Femur (tissue), 1 donor: ENCODE results near the gene DENR.
"Not testable (repeated sequence)": the region's sequence is repeated elsewhere in the genome, so short reads cannot be mapped to it uniquely, and the experiment has no call there.

Source experiments
- DNase-seq: peaks from one replicate; pipeline ENCODE4 v3.0.0-alpha.2; 2017

The DENR gene, protein sequence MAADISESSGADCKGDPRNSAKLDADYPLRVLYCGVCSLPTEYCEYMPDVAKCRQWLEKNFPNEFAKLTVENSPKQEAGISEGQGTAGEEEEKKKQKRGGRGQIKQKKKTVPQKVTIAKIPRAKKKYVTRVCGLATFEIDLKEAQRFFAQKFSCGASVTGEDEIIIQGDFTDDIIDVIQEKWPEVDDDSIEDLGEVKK

DNA sequence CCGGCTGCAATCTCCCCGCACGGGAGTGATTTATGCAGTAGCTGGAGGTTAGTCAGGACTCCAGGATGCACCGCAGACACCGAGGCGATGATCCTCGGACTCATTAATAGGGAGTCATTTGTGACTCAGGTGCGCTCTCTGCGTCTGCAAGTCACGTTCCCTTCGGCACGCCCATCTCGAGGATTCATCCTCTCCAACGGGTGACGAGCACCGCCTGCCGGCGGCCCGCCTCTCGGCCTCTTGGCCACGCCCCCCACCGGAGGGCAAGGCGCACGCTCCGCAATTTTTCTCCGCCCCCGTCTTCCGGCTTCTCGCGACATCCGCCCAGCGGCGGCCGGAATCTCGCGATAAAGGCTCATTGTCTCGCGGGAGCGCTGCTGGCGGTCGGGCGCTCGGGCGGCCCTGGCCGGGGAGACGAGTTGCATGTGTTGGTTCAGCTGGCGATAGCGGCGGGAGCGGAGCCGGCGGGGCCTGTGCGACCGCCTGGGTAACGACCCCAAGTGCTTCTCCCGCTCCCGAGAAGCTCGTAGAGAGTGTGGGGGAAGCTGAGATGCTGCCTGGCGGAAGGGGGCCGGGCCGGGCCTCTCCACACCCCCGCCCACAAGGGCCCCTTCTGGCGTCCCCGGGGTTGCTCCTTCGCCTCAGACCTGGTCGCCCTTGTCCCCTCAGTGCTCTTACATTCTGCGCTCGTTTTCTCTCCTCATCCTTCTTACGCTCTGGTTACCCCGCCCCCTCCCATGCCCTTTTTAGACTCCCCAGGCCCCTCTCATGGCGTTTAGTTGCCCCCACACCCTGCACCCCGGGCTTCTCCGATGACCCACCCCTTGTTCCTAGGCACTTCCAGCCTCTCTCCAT, at the start of gene DENR:
DENR (plus strand) TSS at position 361 of the 855 bp plus-strand sequence. CDS start 878 bp downstream, outside the sequence.
- peak; percentile 99 for DNase-seq

DNA sequence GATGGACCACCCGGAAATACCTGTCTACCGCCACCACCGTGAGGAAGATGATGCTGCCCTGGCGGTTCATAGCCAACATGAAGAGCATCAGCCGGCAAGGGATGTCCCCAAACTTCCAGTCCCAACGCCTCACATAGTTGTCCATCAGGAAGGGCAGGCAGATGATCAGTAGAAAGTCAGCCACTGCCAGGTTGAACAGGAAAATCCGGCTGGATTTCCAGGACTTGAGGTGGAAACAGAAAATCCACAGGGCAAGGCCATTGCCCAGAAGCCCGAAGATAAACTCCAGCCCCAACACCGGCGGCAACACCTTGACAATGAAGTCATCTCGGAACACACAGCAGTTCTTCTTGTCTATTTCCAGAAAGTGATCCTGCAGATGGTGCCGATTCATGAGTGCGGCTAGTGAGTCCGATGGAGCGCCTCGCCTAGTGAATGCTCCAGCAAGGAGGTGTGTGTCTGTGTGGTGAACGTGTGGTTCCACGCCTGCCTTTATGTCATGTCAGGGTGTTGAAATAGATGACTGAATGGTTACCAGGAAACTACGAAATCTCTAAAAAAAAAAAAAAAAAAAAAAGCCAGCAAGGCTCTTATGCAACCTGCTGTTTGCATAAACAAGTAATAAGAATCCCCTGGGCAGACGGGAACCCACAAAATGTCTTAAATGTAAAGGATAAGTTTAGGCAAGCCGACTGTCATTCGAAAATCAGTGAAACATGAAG, 49.6 kb upstream of the DENR start, which contains the start of gene HCAR2:
HCAR2 (minus strand) TSS at position 468 of the 722 bp plus-strand sequence; CDS start at position 394, 74 bp downstream.
- peak; percentile 24 for DNase-seq

DNA sequence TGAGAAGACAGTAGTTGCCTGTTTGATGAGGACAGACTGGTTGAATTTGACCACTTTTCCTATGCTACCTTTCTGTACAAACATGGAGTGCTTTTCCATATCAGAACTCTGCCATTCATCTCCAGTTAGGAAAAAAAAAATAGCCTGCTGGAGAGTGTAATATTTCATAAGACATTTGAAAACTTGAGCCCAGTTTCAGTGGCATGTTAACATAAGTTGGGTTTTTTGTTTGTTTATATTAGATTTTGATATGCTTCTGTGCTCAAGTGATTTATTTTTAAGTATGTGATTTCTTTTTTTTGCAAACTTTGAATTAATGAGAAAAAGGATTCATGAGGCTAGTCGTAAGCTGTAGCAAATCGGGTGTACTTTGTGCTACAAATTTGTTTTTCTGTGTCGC, 48.8 kb upstream of the DENR start:
- not testable (repeated sequence) for DNase-seq

DNA sequence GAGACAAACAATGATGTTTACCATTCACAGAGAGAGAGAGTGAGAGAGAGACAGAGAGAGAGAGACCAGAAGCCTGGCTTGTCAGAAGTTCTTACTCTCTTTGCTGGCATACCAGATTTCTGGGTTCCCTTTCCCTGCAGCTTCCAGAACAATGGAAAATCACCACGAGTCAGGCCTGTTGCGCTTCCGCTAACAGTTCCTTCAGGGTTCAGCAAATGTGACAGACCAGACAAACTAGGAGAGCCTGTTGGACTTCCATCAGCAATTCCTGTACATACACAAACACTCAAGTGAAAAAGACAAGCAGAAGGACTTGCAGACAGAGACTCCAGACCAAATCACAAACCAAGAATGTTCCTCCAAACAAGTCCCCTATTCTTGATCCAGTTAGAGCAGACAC, 43.3 kb upstream of the DENR start:
- DNase-seq = not testable (repeated sequence)

DNA sequence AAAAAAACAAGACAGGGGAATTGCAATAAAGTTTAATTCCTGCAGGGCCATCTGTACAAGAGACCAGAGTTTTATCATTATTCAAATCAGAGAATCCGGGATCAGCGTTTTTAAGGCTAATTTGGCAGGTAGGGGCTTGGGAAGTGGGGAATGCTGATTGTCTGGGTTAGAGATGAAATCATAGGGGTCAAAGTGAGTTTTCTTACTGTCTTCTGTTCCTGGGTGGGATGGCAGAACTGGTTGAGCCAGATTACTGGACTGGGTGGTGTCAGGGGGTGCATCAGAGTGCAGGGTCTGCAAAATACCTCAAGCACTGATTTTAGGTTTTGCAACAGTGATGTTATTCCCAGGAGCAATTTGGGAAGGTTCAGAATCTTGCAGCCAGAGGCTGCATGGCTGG, 42.3 kb upstream of the DENR start:
- not testable (repeated sequence) for DNase-seq

DNA sequence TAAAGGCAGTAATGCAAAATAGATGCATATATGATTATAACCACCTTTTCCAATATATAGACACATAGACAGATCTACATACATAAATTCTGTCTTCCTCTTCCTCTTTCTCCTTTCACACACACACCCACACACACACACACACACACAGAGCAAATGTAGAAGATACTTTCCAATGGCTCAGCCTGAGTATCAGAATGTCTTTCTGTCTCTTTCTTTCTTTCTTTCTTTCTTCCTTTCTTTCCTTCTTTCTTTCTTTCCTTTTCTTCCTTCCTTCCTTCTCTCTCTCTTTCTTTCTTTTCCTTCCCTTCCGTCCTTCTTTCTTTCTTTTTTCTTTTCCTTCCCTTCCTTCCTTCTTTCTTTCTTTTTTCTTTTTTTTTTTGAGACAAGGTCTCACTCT, 41.4 kb upstream of the DENR start:
- DNase-seq = not testable (repeated sequence)

DNA sequence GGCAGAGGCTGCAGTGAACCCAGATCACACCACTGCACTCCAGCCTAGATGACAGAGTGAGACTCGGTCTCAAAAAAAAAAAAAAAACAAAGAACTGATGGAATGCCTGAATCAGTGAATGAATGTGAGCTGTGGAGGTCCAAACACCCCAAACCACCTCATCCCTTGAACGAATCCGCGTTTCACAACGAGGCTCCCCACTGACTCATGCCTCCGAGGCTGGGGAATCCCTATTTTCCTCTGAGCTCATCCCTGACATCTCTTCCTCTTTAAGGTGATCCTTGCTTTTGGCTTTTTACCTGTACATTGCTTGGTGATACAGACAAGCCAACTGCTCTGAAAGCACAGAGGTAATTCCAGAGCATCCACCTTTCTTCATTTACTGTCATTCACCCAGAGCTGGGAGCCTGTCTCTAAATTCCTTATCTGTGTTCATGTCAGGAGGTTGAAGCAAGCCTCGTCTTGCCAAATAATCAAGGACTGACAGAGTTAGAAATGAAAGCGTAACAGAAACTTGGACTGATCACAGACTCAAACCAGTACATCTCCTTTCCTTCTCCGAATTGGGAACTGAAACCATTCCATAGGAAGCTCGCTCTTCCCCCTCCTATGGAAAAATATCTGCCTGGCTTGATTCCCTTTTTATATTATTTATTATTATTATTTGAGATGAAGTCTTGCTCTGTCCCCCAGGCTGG, 39.0 kb upstream of the DENR start:
- not testable (repeated sequence) for DNase-seq

DNA sequence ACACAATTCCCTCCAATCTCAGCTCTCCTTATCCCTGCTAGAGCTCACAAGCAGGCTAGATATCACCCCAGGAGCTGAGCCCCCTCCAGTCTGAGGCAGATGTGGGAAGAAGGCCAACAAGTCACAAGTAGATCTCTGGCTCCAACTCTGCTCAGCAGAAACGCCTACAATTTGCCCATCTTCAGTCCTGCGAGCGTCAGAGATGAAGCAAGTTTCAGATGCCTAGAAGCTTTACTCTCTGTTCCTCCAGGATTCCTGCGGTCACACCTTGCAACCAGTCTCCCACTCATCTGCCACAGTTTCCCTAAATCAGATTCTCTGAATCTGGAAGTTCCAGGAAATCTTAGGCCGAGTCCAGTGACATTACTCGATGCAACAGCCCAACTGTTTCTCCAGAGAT, 37.4 kb upstream of the DENR start:
- DNase-seq = not testable (repeated sequence)

DNA sequence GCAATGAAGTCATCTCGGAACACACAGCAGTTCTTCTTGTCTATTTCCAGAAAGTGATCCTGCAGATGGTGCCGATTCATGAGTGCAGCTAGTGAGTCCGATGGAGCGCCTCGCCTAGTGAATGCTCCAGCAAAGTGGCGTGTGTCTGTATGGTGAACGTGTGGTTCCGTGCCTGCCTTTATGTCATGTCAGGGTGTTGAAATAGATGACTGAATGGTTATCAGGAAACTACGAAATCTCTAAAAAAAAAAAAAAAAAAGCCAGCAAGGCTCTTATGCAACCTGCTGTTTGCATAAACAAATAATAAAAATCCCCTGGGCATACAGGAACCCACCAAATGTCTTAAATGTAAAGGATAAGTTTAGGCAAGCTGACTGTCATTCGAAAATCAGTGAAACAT, 36.0 kb upstream of the DENR start, which contains the start of gene HCAR3:
HCAR3 (minus strand) TSS at position 154 of the 400 bp plus-strand sequence; CDS start at position 80, 74 bp downstream.
- not testable (repeated sequence) for DNase-seq

DNA sequence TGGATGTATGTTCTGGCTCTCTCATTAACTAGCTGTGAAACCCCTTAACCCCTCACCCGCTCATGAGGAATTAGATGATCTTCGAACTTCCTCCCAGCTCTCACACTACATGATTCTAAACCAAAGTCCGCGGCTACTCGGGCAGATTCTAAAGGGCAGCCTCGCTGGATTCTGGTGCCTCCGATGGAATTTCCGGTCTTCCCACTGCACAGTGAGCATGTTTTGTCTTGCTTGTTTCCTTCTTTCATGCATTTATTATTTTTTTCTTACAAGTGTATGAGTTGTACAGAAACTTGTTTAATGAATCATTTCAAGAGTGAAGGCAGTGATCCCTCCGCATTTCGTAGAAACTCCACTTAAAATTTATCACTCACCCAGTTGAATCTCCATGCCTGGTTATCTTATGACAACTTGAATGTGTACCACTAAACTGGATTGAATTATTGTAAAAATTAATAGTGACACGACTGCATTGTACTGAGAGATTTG, 31.5 kb upstream of the DENR start:
- no peak for DNase-seq

DNA sequence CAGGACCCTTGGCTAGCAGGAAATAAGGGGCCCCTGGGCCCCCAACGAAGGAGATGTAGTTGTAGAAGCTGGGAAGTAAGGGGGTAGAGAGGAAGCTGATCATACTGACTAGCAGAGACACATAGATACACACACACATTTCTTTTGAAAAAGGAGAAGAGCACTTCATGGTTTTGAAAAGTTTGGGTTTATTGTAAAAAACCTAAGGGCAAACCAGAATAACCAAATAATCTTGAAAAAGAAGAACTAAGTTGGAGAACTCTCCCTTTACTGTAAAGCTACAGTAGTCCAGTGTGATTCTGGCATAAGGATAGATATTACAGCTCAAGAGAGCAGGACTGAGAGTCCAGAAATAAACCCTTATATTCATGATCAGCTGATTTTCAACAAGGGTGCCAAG, 30.2 kb upstream of the DENR start:
- no peak for DNase-seq

DNA sequence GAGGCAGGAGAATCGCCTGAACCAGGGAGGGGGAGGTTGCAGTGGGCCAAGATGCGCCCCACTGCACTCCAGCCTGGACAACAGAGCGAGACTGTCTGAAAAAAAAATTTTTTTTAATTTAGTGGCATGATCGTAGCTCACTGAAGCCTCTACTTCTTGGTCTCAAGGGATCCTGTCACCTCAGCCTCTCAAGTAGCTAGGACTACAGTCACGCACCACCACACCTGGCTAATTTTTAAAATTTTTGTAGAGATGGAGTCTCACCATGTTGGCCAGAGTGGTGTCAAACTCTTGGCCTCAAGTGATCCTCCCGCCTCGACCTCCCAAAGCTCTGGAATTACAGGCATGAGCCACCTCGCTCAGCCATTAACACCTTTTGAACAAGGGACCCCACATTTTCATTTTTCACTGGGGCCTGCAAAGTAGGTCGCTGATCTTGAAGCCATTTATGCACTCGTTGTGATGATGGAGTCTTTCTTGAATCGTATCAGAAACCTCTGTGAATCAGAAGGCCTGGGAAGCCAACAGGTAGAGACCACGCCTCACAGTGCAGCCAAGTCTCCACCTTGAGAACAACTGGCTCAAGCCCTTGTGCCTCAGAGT, 27.9 kb upstream of the DENR start:
- DNase-seq = no peak

DNA sequence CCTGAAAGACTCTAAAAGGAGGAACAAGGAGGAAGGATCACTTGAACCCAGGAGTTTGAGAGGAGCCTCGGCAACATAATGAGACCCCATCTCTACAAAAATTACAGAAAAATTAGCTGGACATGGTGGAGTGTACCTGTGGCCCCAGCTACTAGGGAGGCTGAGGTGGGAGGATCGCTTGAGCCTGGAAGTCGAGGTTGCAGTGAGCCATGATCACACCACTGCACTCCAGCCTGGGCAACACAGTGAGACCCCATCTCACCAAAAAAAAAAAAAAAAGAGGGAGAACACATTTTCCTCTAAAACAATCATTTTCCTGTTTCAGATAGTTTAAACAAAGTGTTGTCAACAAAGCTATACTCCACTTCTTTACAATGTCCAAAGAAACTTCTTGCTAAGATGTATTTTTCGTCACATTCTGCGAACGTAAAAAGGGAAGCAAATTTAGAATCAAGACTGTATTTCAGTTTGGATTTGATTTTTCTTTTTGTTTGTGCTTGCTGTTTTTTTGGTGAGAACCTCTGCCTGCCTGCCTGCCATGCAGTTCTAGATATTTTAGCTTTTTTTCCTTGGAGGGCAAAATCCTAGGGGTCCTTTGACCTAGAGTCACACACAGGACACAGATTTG, 27.1 kb upstream of the DENR start:
- DNase-seq = no peak

DNA sequence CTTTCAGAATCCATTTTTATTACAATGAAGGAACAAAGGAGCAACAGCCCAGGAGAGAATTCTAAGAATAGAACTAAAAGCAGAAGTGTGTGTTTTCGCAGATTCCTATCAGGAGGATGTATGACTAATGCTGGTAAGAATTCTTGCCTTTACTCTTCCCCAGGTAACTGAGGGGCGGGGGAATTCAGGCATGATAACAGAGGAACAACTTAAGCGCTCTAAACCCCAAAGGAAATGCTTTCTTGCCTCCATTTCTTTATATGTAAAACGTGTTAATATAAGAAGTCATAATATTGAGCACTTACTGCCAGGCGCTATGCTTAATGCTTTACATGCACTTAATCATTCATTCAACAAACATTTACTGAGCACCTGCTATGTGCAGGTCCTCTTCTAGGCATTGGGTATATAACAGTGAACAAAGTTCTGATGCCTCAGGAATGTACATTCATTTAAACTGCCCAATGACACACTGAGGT, 26.5 kb upstream of the DENR start:
- DNase-seq = no peak

DNA sequence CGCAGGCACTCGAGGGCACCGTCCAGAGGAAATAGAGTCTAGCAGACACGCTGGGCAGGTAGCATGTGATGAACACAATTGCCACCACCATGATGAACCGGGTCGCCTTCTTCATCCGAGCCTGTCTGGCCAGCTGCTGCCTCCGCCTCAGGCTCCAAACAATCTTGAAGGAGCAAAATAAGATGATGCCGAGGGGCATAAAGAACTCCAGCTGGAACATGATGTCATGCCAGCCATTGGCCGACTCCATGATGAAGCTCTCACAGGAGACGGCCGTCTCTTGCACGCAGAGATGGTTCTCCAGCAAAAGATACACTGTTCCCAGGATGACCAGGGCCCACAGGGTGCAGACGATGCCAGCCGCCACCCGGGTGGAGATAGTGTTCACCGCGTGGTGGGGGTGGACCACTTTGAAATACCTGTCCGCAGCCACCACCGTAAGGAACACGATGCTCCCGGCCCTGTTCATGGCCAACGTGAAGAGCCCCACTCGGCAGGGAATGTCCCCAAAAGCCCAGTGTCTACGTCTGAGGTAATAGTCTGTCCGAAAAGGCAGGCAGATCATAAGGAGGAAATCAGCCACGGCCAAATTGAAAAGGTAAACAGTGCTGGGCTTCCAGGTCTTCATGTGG, 22.9 kb upstream of the DENR start:
- no peak for DNase-seq

DNA sequence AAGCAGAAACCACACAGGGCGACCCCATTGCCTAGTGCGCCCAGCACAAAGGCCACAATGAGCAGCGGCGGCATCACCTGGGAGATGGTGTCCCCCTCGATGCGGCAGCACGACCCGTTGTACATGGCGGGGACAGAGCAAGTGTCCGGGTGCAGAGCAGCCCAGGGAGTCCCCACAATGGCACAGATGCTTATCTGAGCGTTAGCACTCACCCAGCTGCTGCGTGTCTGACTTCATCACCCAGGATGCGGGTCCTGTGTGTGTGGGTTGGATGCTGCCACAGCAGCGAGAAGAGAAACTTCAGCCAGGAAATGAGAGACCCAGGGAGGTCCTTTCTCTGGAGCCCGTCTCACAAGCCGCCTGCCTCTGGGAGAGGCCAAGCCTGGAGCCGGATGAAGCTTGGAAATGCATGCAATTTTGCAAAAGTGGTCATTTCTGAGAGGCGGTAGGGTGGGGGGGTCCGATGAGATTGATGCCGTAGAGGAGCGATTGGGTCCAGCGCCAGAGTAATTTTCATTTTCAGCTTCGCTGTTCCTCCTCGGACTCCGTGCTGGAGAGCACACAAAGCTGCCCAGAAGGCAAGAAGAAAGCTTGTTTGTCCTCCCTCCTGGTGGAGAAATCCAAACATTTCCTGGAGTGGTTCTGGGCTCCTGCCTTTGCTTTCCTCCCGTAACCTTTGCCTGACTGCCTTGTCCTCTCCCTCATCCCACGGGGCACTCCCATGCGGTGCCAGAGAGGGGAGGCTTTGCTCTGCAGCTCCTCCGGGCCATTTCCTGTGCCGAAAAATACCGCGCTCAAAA, 22.2 kb upstream of the DENR start, which contains the start of gene HCAR1:
HCAR1 (minus strand) TSS at position 630 of the 800 bp plus-strand sequence; CDS start at position 125, 505 bp downstream.
- peak; percentile 36 for DNase-seq

DNA sequence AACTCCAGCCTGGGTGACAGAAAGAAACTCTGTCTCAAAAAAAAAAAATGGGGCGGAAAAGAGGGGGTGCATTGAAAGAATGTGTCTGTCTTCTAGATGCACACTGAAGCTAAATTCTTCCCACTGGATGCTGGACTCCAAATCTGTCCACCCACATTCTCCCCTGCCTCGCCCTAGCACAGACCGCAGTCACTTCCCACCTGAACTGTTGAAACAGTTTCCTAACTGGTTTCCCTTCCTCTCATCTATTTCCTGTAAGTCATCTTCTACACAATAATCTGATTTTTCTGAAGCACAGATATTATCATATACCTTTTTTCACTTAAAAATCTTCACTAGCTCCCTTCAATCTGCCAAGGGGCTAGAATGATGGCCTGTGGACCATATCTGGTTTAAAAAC, 20.5 kb upstream of the DENR start:
- no peak for DNase-seq

DNA sequence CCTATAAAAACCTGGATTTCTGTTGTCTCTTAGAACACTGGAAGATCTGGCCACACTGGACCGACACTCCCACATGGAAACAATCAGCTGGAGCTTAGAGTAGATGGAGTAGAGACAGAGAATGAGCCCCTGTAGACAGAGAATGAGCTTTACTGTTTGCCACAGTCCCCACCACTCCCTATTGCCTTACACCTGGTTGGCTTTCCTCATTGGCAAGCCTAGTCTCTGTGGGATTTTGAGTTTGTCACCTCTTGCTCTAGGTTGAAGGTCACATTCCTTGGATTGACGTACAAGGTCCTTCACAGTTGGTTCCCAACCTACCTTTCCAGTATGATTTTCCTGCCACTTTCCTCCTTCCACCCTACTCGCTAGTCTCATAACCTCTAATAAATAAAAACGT, 20.0 kb upstream of the DENR start:
- no peak for DNase-seq

DNA sequence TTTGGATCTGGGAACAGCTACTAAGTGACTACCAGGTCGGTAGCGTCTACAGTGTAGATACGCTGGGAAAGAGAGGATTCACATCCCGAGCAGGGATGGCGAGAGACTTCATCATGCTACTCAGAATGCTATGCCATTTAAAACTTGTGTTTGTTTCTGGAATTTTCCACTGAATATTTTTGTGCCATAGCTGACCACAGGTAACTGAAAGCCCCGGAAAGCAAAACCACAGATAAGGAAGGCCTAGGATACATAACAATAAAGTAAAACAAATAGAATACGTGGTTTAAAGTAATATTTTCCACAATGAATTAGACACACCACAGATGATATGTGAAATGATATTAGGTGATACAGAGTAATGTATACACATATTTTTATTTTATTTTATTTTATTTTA, 14.1 kb upstream of the DENR start:
- DNase-seq = no peak

DNA sequence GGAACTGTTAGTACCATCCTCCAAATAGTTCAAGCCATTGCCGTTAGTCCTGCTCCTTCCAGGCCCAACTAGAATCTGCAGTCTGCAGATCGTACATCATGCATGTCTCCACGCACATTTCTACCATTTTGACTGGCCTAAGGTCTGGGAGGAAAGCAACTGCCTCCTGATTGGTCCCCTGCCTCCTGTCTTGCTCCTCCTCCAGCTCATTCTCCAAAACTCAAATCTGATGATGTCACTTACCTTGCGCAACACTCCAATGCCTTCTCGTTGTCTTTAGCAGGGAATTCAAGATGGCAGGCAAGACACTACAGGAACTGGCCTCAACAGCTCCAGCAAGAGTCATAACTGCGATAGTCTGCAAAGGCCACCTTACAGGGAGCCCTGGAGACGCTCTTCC, 12.3 kb upstream of the DENR start:
- no peak for DNase-seq
